ENCODE measurements around the gene CD63.

Gene CD63

DNA sequence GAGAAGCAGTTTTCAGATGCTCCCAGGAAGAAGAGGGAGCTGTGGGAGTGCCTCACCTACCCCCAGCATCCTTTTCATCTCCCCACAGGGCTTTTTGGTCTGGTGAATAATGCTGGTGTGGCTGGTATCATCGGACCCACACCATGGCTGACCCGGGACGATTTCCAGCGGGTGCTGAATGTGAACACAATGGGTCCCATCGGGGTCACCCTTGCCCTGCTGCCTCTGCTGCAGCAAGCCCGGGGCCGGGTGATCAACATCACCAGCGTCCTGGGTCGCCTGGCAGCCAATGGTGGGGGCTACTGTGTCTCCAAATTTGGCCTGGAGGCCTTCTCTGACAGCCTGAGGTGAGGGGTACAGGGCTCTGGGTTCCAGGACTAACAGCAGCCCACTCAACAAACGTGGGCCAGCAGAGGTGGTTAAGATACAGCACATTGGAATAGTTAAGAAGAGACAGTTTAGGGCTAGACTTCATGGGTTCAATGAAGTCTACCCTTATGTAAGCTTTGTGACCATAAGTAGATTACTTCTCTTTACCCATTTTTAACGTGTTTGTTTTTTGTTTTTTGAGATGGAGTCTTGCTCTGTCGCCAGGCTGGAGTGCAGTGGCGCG is 7.1 kb downstream of the CD63 start:
- DNase-seq (ENCODE audit: low read depth): no peak
- H3K4me3 ChIP-seq (ENCODE audit: low read depth, low read length): no peak overlapping the region
- no peak for TF ChIP-seq CTCF (IDR thresholded peaks at IDR 0.05; ENCODE audit: low read depth, low read length, missing control alignments)
- in situ Hi-C loops (cut with HindIII; ENCODE audit: low sequenced_read_pairs): no loop called here

DNA sequence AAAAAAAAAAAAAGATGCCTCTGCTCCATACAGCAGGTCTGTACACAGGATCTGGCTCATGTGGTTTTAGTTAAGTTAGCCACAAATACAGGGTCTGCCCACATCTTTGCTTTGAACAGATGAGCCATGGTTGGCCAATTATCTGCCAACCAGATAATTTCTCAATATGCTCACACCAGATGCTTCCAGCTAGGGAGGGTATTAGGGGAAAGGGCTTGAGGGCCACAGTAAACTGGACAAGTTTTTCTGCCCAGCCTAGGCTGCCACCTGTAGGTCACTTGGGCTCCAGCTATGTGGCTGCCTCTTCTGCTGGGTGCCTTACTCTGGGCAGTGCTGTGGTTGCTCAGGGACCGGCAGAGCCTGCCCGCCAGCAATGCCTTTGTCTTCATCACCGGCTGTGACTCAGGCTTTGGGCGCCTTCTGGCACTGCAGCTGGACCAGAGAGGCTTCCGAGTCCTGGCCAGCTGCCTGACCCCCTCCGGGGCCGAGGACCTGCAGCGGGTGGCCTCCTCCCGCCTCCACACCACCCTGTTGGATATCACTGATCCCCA is 7.8 kb downstream of the CD63 start:
- no peak for DNase-seq (ENCODE audit: low read depth)
- TF ChIP-seq CTCF (IDR thresholded peaks at IDR 0.05; ENCODE audit: low read depth, low read length, missing control alignments): peak; percentile 37
- in situ Hi-C loops (cut with HindIII; ENCODE audit: low sequenced_read_pairs): no loop called here
- H3K4me3 ChIP-seq (ENCODE audit: low read depth, low read length): no peak overlapping the region

DNA sequence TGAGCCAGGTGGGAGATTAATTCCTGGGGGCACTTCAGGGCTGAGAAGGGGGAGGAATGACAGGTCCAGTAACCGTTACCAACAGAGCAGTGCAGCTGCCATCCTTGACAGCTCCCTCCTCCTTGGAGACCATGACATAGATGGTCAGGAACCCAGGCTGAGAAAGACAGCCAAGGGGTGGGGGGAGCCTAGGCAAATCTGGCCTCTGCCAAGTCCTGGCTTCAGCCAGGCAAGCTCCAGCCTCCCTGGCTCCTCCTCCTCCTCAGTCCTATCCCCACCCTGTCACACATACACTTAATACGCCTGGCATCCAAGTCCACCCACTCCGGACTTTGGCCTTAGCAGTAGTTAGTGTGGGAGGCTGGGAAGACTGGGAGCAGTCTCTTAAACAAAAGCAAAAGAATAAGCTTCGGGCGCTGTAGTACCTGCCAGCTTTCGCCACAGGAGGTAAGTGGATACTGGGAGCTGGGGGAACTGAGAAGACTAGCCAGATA is 8.7 kb downstream of the CD63 start, which contains the start of gene RDH5:
RDH5 (plus strand) TSS at position 323 of the 494 bp plus-strand sequence. CDS start 792 bp downstream, outside the sequence.
- in situ Hi-C loops (cut with HindIII; ENCODE audit: low sequenced_read_pairs): no loop called here
- no peak for DNase-seq (ENCODE audit: low read depth)
- no peak within 1 kb of the TSS for H3K4me3 ChIP-seq (ENCODE audit: low read depth, low read length)
- no peak for TF ChIP-seq CTCF (IDR thresholded peaks at IDR 0.05; ENCODE audit: low read depth, low read length, missing control alignments)

DNA sequence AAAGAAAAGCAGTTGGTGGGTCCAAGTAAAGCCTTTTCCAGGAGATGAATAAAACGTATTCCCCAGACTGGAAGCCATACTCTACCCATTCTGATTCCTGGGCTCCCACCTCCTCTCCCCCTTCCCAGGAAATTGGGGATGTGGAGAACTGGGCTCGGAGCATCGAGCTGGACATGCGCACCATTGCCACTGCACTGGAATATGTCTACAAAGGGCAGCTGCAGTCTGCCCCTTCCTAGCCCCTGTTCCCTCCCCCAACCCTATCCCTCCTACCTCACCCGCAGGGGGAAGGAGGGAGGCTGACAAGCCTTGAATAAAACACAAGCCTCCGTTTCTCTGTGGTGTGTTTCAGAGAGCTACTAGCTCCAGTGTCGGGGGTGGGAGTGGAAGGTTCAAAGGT is 9.4 kb downstream of the CD63 start:
- DNase-seq (ENCODE audit: low read depth): no peak
- TF ChIP-seq CTCF (IDR thresholded peaks at IDR 0.05; ENCODE audit: low read depth, low read length, missing control alignments): no peak
- in situ Hi-C loops (cut with HindIII; ENCODE audit: low sequenced_read_pairs): no loop called here
- no peak overlapping the region for H3K4me3 ChIP-seq (ENCODE audit: low read depth, low read length)

GRCh38 chr12:55718624-55719275 is 10.1 kb downstream of the CD63 start:
- no peak for DNase-seq (ENCODE audit: low read depth)
- H3K4me3 ChIP-seq (ENCODE audit: low read depth, low read length): no peak overlapping the region
- in situ Hi-C loops (cut with HindIII; ENCODE audit: low sequenced_read_pairs): no loop called here
- TF ChIP-seq CTCF (IDR thresholded peaks at IDR 0.05; ENCODE audit: low read depth, low read length, missing control alignments): no peak

DNA sequence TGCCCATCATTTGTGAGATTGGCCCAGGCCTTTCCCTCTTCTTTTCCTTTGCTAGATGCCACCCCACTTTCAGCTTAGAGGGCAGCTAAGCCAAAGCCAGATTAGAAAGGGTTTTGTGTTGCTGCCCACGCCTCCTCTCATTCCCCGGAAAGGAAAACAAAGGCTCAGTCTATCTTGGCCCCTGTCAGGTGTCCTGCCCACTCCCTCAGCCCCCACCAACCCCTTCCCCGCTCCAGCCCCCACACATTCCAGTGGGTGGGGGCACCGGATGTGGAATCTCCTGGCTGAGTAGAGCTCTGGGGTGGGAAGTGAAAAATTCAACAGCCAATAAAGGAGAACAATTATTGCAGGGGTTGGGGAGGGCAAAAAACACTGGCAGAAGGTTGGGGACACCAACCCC is 10.8 kb downstream of the CD63 start:
- in situ Hi-C loops (cut with HindIII; ENCODE audit: low sequenced_read_pairs): no loop called here
- no peak for TF ChIP-seq CTCF (IDR thresholded peaks at IDR 0.05; ENCODE audit: low read depth, low read length, missing control alignments)
- no peak overlapping the region for H3K4me3 ChIP-seq (ENCODE audit: low read depth, low read length)
- no peak for DNase-seq (ENCODE audit: low read depth)

Data from astrocyte of the cerebellum (primary cell).